ENCODE results near the gene PRKRA.

Gene PRKRA

DNA sequence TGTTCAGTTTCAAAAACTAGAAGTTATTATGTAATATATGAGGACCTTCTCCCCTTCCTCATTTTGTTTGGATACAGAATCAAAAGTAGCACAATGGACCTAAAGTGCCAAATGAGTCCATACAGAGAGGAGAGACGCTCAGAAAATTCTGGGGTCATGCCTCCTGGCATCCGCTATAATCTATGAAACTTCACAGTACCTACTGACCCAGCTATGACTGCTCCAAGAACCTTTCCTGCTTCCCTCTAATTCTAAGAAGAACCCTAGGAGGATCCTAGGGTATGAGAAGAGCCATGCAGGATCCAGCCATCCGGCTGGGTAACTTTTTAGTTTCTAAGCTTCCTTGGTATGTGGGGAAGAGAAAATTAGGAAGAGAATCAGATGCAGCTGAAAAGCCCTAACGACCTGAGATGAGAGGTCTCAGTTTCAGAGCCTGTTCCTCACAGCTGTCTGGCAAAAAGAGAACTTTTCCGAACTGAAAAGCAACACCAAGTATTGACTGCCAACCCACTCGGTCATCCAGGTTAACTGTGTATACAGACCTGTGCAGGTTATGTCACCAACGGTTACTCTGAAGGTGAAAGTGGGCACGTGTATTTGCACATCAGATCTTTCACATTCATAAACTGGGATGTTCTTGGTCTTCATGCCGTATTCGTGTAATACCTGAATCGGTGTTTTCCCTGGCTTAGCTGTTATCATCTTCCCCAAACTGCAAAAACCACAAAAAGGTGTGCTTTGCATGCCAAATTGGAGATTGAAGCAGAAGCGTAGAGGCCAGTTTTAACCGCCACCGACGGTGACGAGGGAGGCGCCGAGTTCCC is 1.1 kb downstream of the PRKRA start:
- peak overlapping the region; percentile 92 to 97 for H3K27ac ChIP-seq (ENCODE audit: insufficient read depth in 1 of 2, low read depth in 1 of 2, low read length in 2 of 2, poor library complexity in 1 of 2, severe bottlenecking in 2 of 2)
- H3K36me3 ChIP-seq (ENCODE audit: control insufficient read depth in 4 of 4, insufficient read depth in 4 of 4, low read length in 3 of 4) = peaks cover 8 to 35% (median 24%) of the 10 kb centered on the region in 4 experiments
- ChIA-PET POLR2A (interaction anchor here (0.6 to 1.2 kb wide), 2 partner anchors 36 to 154 kb away, joined by 3 read pairs; no protein-coding TSS in a partner anchor), CTCF (interaction anchor here (0.7 to 1.5 kb wide), 2 partner anchors 9 to 35 kb away, joined by 3 to 4 read pairs; no protein-coding TSS in a partner anchor)
- H3K4me3 ChIP-seq (ENCODE audit: control insufficient read depth in 1 of 7, extremely low read depth in 1 of 7, insufficient read depth in 4 of 7, low read depth in 2 of 7, low read length in 6 of 7) = peak overlapping the region; percentile 82 to 99 (median 95)
- peaks cover 8 to 28% (median 19%) of the 10 kb centered on the region in 4 experiments for H3K4me1 ChIP-seq (ENCODE audit: control extremely low read depth in 1 of 4, control insufficient read depth in 4 of 4, insufficient read depth in 4 of 4, low read length in 3 of 4)
- H3K27me3 ChIP-seq (replicated peaks in 2 of 5; ENCODE audit: control insufficient read depth in 4 of 5, insufficient read depth in 5 of 5, low read length in 4 of 5) = no peaks in the 10 kb centered on the region
- no peak for DNase-seq
- no peaks in the 10 kb centered on the region for H3K9me3 ChIP-seq (ENCODE audit: control extremely low read depth in 1 of 5, control insufficient read depth in 4 of 5, insufficient read depth in 2 of 5, low read depth in 1 of 5, low read length in 4 of 5)
- 5% methylated on average over 16 of the region's 18 CpGs for WGBS (ENCODE audit: insufficient coverage)

DNA sequence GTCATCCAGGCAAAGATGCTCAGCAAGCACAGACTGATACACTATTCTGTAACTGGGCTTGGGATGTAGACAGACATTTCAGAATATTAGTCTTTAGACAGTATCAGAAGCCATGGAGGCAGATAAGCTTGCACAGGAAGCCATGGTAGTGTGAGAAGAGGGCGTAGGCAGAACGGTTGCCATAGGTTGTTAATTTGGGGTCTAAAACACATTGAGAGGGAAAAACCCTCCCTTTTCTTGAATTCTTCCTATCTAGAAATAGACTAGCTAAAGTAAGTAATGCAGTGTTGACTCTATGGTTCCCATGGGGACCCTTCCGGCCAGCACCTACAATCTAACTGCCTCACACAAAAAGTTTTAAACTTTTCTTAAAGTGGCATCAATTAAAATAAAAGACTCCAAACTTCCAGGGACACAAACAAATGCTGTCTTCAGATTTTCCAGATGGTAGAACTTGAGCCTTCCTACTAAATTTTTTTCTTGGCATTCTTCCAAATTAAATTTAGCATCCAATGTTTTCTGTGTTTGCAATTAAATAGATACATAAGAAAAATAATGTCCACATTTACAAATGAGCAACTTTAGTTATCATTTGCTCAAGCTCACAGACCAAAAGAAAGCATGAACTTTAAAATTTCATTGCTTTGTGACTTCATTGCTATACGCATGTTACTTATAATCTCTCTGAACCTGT is 1.9 kb downstream of the PRKRA start:
- CTCF ChIA-PET = interaction anchor here (1.5 kb wide), 1 partner anchor 10 kb away, joined by 3 read pairs; no protein-coding TSS in a partner anchor
- peak overlapping the region in 3 of 7 experiments; percentile 82 to 99 (median 97) for H3K4me3 ChIP-seq (ENCODE audit: control insufficient read depth in 1 of 7, extremely low read depth in 1 of 7, insufficient read depth in 4 of 7, low read depth in 2 of 7, low read length in 6 of 7)
- DNase-seq = peak in 2 of 3 donors; percentile 15 to 21
- POLR2A ChIA-PET = no interaction called here
- H3K36me3 ChIP-seq (ENCODE audit: control insufficient read depth in 4 of 4, insufficient read depth in 4 of 4, low read length in 3 of 4) = peaks cover 8 to 43% (median 28%) of the 10 kb centered on the region in 4 experiments
- peaks cover 8 to 28% (median 19%) of the 10 kb centered on the region in 4 experiments for H3K4me1 ChIP-seq (ENCODE audit: control extremely low read depth in 1 of 4, control insufficient read depth in 4 of 4, insufficient read depth in 4 of 4, low read length in 3 of 4)
- WGBS (ENCODE audit: insufficient coverage) = 100% methylated on average over 1 of the region's 4 CpGs
- H3K27ac ChIP-seq (ENCODE audit: insufficient read depth in 1 of 2, low read depth in 1 of 2, low read length in 2 of 2, poor library complexity in 1 of 2, severe bottlenecking in 2 of 2) = peak overlapping the region in 1 of 2 experiments; percentile 97
- no peaks in the 10 kb centered on the region for H3K9me3 ChIP-seq (ENCODE audit: control extremely low read depth in 1 of 5, control insufficient read depth in 4 of 5, insufficient read depth in 2 of 5, low read depth in 1 of 5, low read length in 4 of 5)
- H3K27me3 ChIP-seq (replicated peaks in 2 of 5; ENCODE audit: control insufficient read depth in 4 of 5, insufficient read depth in 5 of 5, low read length in 4 of 5) = no peaks in the 10 kb centered on the region

DNA sequence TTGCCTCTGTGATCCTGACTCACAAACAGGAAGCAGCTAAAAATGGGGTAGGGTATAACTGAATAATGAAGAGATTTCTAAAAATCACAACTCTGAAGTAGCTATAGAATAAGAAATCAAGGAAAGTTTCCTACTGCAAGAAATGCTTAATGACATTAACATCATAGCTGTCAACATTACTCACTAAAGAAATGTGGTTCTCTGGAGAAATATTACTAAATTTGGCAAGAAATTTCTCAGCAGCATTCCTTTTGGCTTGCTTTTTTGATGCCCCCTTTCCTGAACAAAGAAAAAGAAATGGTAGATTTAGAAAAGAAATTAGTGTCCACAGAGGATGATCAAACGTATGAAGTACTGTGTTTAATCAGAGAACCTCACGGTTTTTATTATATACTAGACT is 9.5 kb downstream of the PRKRA start:
- Histone ChIP-seq H3K27ac (ENCODE audit: insufficient read depth in 1 of 2, low read depth in 1 of 2, low read length in 2 of 2, poor library complexity in 1 of 2, severe bottlenecking in 2 of 2) (no peak overlapping the region), H3K27me3 (replicated peaks in 2 of 5; ENCODE audit: control insufficient read depth in 4 of 5, insufficient read depth in 5 of 5, low read length in 4 of 5) (no peaks in the 10 kb centered on the region), H3K36me3 (ENCODE audit: control insufficient read depth in 4 of 4, insufficient read depth in 4 of 4, low read length in 3 of 4) (peaks cover 24 to 80% (median 49%) of the 10 kb centered on the region in 4 experiments), H3K4me1 (ENCODE audit: control extremely low read depth in 1 of 4, control insufficient read depth in 4 of 4, insufficient read depth in 4 of 4, low read length in 3 of 4) (no peaks in the 10 kb centered on the region), H3K4me3 (ENCODE audit: control insufficient read depth in 1 of 7, extremely low read depth in 1 of 7, insufficient read depth in 4 of 7, low read depth in 2 of 7, low read length in 6 of 7) (no peak overlapping the region), H3K9me3 (ENCODE audit: control extremely low read depth in 1 of 5, control insufficient read depth in 4 of 5, insufficient read depth in 2 of 5, low read depth in 1 of 5, low read length in 4 of 5) (no peaks in the 10 kb centered on the region)
- no peak for DNase-seq
- WGBS (ENCODE audit: insufficient coverage) = no CpG with 5 or more reads among the region's 2 CpGs
- CTCF ChIA-PET = interaction anchor here (0.8 to 1.3 kb wide), 3 partner anchors 10 to 21 kb away, joined by 4 read pairs; no protein-coding TSS in a partner anchor
- POLR2A ChIA-PET = no interaction called here

DNA sequence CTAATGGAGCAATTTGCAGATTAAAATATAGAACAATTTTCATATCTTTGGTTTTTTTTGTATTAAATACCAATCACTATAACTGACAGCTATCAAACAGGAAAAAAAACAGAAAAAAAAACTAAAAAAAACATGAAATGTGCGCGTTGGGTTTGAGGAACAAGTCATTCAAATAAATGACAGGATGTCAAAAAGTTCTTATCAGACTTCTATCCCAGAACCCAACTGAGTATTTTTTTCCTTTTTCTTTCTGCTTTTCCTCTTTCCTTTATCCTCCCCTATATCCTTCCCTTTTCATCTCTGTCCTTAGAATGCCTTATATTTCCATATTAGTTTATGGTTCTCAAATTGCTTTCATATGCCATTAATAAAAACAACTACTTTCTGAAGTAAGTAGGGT is 14.3 kb downstream of the PRKRA start:
- no CpG with 5 or more reads among the region's 2 CpGs for WGBS (ENCODE audit: insufficient coverage)
- ChIA-PET CTCF (interaction anchor here (1.0 kb wide), 1 partner anchor 22 kb away, joined by 3 read pairs; no protein-coding TSS in a partner anchor), POLR2A (no interaction called here)
- DNase-seq = no peak
- Histone ChIP-seq H3K27ac (ENCODE audit: insufficient read depth in 1 of 2, low read depth in 1 of 2, low read length in 2 of 2, poor library complexity in 1 of 2, severe bottlenecking in 2 of 2) (no peak overlapping the region), H3K4me1 (ENCODE audit: control extremely low read depth in 1 of 4, control insufficient read depth in 4 of 4, insufficient read depth in 4 of 4, low read length in 3 of 4) (no peaks in the 10 kb centered on the region), H3K9me3 (ENCODE audit: control extremely low read depth in 1 of 5, control insufficient read depth in 4 of 5, insufficient read depth in 2 of 5, low read depth in 1 of 5, low read length in 4 of 5) (no peaks in the 10 kb centered on the region), H3K36me3 (ENCODE audit: control insufficient read depth in 4 of 4, insufficient read depth in 4 of 4, low read length in 3 of 4) (peaks cover 5 to 87% (median 52%) of the 10 kb centered on the region in 4 experiments), H3K27me3 (replicated peaks in 2 of 5; ENCODE audit: control insufficient read depth in 4 of 5, insufficient read depth in 5 of 5, low read length in 4 of 5) (no peaks in the 10 kb centered on the region), H3K4me3 (ENCODE audit: control insufficient read depth in 1 of 7, extremely low read depth in 1 of 7, insufficient read depth in 4 of 7, low read depth in 2 of 7, low read length in 6 of 7) (no peak overlapping the region)

DNA sequence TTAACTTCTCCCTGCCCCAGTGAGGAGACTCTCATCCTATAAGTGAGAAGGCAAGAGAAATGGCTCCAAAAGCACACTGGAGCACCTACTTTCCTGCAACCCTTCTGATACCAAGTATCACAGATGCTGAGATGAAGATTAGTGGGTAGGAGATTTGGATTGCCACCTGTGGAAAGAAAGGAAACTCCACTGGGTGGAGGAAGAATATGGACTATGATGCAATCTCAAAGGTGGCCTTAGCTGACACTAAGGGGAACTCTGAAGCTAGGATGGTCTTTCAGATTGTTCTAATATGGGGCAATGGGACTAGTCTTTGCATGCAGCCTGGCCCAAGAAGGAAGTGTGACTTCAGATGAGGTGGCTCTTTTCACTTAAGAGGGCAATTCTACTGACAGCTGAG is 21.6 kb downstream of the PRKRA start:
- POLR2A ChIA-PET = no interaction called here
- H3K9me3 ChIP-seq (ENCODE audit: control extremely low read depth in 1 of 5, control insufficient read depth in 4 of 5, insufficient read depth in 2 of 5, low read depth in 1 of 5, low read length in 4 of 5) = peaks cover 2 to 20% (median 5%) of the 10 kb centered on the region in 5 experiments
- CTCF ChIA-PET = interaction anchor here (1.2 to 4.2 kb wide), 5 partner anchors 8 to 31 kb away, joined by 3 to 20 read pairs (median 7); no protein-coding TSS in a partner anchor
- no peak overlapping the region for H3K4me3 ChIP-seq (ENCODE audit: control insufficient read depth in 1 of 7, extremely low read depth in 1 of 7, insufficient read depth in 4 of 7, low read depth in 2 of 7, low read length in 6 of 7)
- DNase-seq = no peak
- no peaks in the 10 kb centered on the region for H3K27me3 ChIP-seq (replicated peaks in 2 of 5; ENCODE audit: control insufficient read depth in 4 of 5, insufficient read depth in 5 of 5, low read length in 4 of 5)
- no peaks in the 10 kb centered on the region for H3K4me1 ChIP-seq (ENCODE audit: control extremely low read depth in 1 of 4, control insufficient read depth in 4 of 4, insufficient read depth in 4 of 4, low read length in 3 of 4)
- no peak overlapping the region for H3K27ac ChIP-seq (ENCODE audit: insufficient read depth in 1 of 2, low read depth in 1 of 2, low read length in 2 of 2, poor library complexity in 1 of 2, severe bottlenecking in 2 of 2)
- peaks cover 21 to 82% (median 63%) of the 10 kb centered on the region in 4 experiments for H3K36me3 ChIP-seq (ENCODE audit: control insufficient read depth in 4 of 4, insufficient read depth in 4 of 4, low read length in 3 of 4)

DNA sequence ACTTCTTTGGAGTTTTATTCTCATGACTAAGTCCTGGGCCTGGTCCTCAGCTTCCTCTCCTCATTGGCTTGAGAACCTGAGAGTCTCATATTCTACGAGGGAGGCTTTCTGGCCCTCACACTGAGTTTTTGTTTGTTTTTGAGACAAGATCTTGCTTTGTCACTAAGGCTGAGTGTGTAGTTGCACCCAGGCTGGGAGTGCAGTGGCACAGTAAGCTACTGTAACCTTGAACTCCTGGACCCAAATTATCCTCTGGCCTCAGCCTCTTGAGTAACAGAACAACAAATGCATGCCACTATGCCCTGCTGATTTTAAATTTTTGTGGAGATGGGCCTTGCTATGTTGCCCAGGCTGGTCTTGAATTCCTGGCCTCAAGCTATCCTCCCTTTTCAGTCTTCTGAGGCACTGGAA is 22.6 kb downstream of the PRKRA start:
- ChIA-PET POLR2A (no interaction called here), CTCF (interaction anchor here (1.2 to 4.2 kb wide), 6 partner anchors 9 to 31 kb away, joined by 3 to 20 read pairs (median 6); no protein-coding TSS in a partner anchor)
- WGBS (ENCODE audit: insufficient coverage) = no CpG with 5 or more reads among the region's 1 CpG
- Histone ChIP-seq H3K4me1 (ENCODE audit: control extremely low read depth in 1 of 4, control insufficient read depth in 4 of 4, insufficient read depth in 4 of 4, low read length in 3 of 4) (no peaks in the 10 kb centered on the region), H3K9me3 (ENCODE audit: control extremely low read depth in 1 of 5, control insufficient read depth in 4 of 5, insufficient read depth in 2 of 5, low read depth in 1 of 5, low read length in 4 of 5) (peaks cover 2 to 22% (median 5%) of the 10 kb centered on the region in 5 experiments), H3K27me3 (replicated peaks in 2 of 5; ENCODE audit: control insufficient read depth in 4 of 5, insufficient read depth in 5 of 5, low read length in 4 of 5) (no peaks in the 10 kb centered on the region), H3K27ac (ENCODE audit: insufficient read depth in 1 of 2, low read depth in 1 of 2, low read length in 2 of 2, poor library complexity in 1 of 2, severe bottlenecking in 2 of 2) (peak overlapping the region in 1 of 2 experiments; percentile 6), H3K4me3 (ENCODE audit: control insufficient read depth in 1 of 7, extremely low read depth in 1 of 7, insufficient read depth in 4 of 7, low read depth in 2 of 7, low read length in 6 of 7) (no peak overlapping the region), H3K36me3 (ENCODE audit: control insufficient read depth in 4 of 4, insufficient read depth in 4 of 4, low read length in 3 of 4) (peaks cover 22 to 78% (median 62%) of the 10 kb centered on the region in 4 experiments)
- DNase-seq = no peak
